Right atrium auricular region (tissue), 2 donors: ENCODE measurements around the gene RELA. TPM values are rescaled to one million over a fixed set of nuclear protein-coding genes. Genes with fewer than 3 reads are reported as not detected.
A peak's percentile ranks its signal among the peaks of the same experiment; 100 is the strongest.

Source experiments
- DNase-seq: peaks from one replicate; pipeline ENCODE4 v3.0.0-alpha.2; 2019; ENCODE audit warnings: low spot score
- H3K27ac ChIP-seq, 2 donors: fragments of 200-600 bp; sonication (generic); 1 replicate in 1 of 2; 2 replicates in 1 of 2; pipeline ENCODE4 v1.5.1; 2016 to 2019
- H3K27me3 ChIP-seq, 2 donors: fragments of 200-600 bp; sonication (generic); one replicate each; pipeline versions ENCODE4 v1.5.1 to v1.6.0; 2017 to 2019
- H3K36me3 ChIP-seq: fragments of 200-600 bp; sonication (generic); one replicate; pipeline ENCODE4 v1.5.1; 2016
- H3K4me1 ChIP-seq, 2 donors: fragments of 200-600 bp; sonication (generic); one replicate each; pipeline versions ENCODE4 v1.5.1 to v1.6.0; 2017 to 2019
- H3K4me3 ChIP-seq, 2 donors: fragments of 200-600 bp; sonication (generic); 1 replicate in 1 of 2; 2 replicates in 1 of 2; pipeline ENCODE4 v1.5.1; 2017 to 2019; ENCODE audit warnings: mild to moderate bottlenecking in 1 of 2, moderate library complexity in 1 of 2
- H3K9me3 ChIP-seq, 2 donors: fragments of 200-600 bp; sonication (generic); one replicate each; pipeline ENCODE4 v1.5.1; 2019
- CTCF ChIP-seq, 2 donors: fragments of 200-600 bp; sonication (generic); IDR thresholded peaks; one replicate each; pipeline ENCODE4 v1.5.1; 2019; ENCODE audit warnings: antibody characterized with exemption in 2 of 2
- total RNA-seq, 2 donors: library from RNA; depleted of rRNA; stranded (reverse); fragments of >200 nt; gene quantifications; one replicate each; pipeline ENCODE4 v1.1.0, GENCODE V29; 2016

Gene RELA
- total RNA-seq, 2 donors from 2014 or later = 30.7 to 54.9 TPM

DNA sequence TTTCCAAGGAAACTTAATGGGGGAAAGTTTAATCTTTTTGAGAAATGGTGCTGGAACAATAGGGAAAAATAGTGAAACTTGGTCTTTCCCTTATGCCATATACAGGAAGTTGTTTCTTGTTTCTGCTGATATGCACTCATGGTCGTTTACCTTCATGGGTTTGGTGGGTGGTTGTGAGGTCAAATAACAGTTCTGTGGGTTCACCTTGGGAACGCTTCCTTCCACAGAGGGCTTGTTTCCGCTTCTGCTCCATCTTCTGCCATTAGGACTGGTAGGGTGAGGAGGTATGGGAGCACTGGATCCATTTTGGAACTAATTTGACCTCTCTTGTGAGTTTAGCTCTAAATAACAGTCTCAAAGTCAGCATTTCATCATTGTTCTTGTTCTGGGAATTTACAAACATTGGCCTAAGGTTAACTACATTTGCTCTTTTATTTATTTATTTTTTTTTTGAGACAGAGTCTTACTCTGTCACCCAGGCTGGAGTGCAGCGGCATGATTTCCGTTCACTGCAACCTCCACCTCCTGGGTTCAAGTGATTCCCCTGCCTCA is 17.6 kb upstream of the RELA start:
- Histone ChIP-seq H3K27me3 (no peaks in the 10 kb centered on the region), H3K36me3 (no peaks in the 10 kb centered on the region), H3K27ac (no peak overlapping the region), H3K4me3 (no peak overlapping the region), H3K4me1 (no peaks in the 10 kb centered on the region), H3K9me3 (no peaks in the 10 kb centered on the region)
- TF ChIP-seq CTCF (IDR thresholded peaks at IDR 0.05) = no peak
- DNase-seq = no peak

DNA sequence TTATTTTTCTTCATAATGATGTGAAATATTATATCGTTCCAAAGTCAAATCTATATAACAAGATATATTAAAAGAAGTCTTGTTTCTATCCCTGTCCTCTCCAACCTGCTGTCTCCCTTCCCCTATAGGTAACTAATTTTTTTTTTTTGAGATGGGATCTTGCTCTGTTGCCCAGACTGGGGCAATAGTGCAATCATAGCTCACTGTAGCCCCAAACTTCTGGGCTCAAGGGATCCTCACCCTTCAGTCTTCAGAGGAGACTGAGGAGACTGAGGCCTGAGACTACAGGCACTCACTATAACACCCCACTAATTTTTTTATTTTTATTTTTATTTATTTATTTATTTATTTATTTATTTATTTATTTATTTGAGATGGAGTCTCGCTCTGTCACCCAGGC is 10.3 kb upstream of the RELA start:
- H3K9me3 ChIP-seq = no peaks in the 10 kb centered on the region
- no peak for TF ChIP-seq CTCF (IDR thresholded peaks at IDR 0.05)
- H3K27ac ChIP-seq = no peak overlapping the region
- no peaks in the 10 kb centered on the region for H3K4me1 ChIP-seq
- H3K36me3 ChIP-seq = no peaks in the 10 kb centered on the region
- H3K4me3 ChIP-seq = no peak overlapping the region
- DNase-seq = no peak
- H3K27me3 ChIP-seq = no peaks in the 10 kb centered on the region

DNA sequence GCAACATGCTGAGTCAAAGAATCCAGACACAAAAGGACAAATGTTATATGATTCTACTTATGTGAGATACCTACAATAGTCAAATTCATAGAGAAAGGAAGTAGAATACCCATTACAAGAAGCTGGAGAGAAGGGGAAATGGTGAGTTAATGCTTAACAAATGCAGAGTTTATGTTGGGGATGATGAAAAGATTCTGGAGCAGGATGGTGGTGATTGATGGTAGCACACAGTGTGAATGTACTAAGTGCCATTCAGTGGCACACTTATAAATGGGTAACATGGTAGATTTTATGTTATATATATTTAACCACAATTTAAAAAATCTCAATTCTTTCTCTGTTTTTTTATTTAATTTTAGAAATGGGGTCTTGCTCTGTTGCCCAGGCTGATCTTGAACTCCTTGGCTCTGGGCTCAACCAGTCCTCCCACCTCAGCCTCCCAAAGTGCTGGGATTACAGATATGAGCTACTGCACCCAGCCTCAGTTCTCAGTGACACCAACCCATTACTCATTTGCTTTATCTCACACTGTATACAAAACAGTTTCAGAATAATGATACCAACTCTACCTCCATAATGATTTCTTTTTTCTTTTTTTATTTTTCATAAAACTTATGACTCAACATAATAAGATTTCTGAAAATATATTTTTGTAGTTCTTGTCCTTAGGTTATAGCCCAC is 9.6 kb upstream of the RELA start:
- DNase-seq = no peak
- TF ChIP-seq CTCF (IDR thresholded peaks at IDR 0.05) = no peak
- Histone ChIP-seq H3K4me1 (no peaks in the 10 kb centered on the region), H3K4me3 (no peak overlapping the region), H3K27me3 (no peaks in the 10 kb centered on the region), H3K9me3 (no peaks in the 10 kb centered on the region), H3K36me3 (no peaks in the 10 kb centered on the region), H3K27ac (no peak overlapping the region)

DNA sequence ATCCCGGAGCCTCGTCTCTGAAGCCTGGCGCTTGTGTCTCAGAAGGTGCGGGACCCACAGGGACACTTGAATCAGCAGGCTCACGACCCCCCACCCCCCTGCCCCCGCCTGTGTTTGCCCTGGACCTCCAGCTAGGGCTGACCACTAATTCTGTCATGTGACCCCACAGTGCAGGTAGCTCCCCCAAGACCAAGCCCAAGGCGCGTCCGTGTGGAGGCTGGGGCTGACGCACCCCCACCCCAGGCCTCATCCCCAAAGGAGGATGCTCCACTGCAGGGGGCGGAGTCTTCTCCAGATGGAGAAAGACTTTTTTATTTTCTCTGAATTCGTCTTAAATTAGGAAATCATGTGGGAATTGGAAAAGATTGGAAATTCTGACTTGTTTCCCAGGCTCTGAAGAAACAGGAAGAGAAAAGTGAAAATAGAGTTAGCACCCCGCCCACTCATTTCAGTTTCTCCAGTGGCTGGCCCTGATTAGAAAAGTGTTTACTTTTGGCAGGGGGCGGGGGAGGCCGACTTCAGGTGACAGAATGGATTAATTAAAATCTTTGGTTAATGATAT is 1.0 kb upstream of the RELA start:
- Histone ChIP-seq H3K4me3 (peak overlapping the region; percentile 71 to 96), H3K9me3 (no peaks in the 10 kb centered on the region), H3K4me1 (peaks cover 0 to 40% of the 10 kb centered on the region in 2 donors), H3K27ac (peak overlapping the region; percentile 99 to 100), H3K27me3 (no peaks in the 10 kb centered on the region), H3K36me3 (peaks cover 28% of the 10 kb centered on the region)
- DNase-seq = no peak
- TF ChIP-seq CTCF (IDR thresholded peaks at IDR 0.05) = no peak

- TF ChIP-seq CTCF (IDR thresholded peaks at IDR 0.05) = no peak
- Histone ChIP-seq H3K4me1 (peaks cover 0 to 40% of the 10 kb centered on the region in 2 donors), H3K4me3 (peak overlapping the region; percentile 71 to 96), H3K36me3 (peaks cover 42% of the 10 kb centered on the region), H3K27me3 (no peaks in the 10 kb centered on the region), H3K27ac (peak overlapping the region; percentile 99 to 100), H3K9me3 (no peaks in the 10 kb centered on the region)
- DNase-seq = no peak
Observed at GRCh38 chr11:65662247-65662798, 393 bp downstream of the RELA start.
